HG03521 (cell line): ENCODE results near the gene CTNNA3.

ENCODE experiments used
- ATAC-seq: cut with Tn5 transposase; IDR thresholded peaks from one replicate; pipeline ENCODE4 v1.9.1; 2021; ENCODE audit warnings: mild to moderate bottlenecking, moderate library complexity; ENCODE audit not compliant: unreplicated experiment

Gene CTNNA3

DNA sequence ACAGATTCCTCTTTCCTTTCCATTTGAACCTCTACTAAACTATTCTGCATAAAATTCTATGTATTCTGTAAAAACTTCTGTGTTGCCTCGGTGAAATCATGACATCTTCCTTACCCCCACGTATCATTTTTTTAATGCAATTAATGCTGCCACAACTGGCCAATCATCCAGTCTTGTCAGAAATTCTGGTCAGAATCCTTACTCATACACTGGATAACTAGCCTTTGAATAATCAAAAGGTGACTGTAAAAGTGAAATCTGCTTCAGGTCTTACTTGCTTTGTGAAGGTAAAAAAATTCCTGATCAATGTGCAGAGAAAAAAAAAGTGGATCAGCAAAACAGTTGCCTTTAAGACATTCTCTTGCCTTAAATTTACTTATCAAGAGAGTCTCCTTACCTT lies 859.2 kb downstream of the CTNNA3 start:
- ATAC-seq = no peak

DNA sequence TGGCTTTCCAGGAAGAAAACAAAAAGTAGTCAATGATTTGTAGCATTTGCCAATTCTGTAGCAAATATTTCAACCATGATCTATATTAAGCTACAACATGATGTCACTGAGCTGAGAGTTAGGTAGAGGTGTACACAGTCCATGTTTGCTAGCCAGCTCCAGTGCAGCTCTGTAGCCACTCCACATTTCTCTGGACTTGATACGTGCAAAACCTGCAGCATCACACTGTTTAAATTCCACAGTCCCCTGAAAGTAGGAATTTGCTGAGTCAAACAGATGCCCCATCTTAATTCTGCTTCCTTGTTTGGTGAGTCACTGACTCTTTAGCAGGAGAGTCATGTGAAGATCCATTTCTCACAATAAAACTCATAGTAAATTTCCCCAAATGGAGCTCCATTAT lies 859.9 kb downstream of the CTNNA3 start:
- ATAC-seq = no peak

DNA sequence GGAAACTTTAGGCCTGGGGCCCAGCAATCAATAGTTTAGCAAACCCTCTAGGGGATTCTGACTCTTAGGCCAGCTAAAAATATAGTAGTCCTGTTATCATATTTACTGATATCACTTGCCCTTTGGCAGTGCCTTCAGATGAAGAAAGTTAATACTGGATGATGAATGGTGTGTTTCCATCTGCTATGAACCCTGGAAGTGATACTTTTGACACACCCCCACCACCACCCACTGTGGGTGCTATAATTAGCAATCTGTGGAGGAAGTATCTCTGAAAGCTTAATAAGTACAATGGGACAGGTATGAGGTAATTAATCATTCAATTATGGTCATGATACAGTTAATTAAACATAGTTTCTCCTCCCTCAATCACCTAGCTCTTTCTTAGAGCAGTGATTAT lies 860.6 kb downstream of the CTNNA3 start:
- no peak for ATAC-seq

DNA sequence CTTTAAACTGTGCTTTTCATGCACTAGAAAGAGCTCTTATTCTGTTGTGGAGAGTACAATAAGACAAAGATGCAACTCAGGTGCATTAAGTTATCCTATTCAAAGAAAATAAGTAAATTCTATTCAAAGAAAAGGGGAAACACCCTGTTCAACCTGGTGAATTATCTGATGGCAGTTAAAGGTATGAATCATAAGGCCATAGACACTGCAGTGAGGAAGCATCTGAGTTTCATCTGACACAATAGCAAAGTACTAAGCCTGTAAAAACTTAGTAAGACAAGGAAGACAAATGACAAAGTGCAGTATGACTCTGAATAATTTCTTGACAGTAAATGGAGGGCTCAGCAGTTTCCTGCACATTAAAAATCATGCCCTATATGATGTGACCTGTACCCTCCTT lies 861.2 kb downstream of the CTNNA3 start:
- no peak for ATAC-seq

DNA sequence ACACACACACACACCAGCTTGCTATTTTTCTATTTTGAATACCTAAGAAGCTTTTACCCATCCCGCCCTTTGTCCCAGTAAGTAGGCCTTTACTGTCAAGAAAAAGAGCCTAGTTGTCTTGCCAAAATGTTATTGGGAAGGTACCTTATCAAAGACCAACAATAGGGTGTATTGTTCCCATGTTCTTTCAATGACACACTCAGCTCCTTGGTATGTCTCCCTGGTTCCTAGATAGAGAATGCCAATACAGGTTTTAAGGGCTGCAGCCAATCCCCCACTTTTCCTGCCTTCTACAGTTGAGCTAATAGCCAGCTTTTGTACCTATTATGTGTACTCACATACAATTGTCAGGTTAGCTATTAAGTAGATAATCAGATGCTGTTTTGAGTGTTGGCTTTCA lies 862.1 kb downstream of the CTNNA3 start:
- ATAC-seq = no peak

DNA sequence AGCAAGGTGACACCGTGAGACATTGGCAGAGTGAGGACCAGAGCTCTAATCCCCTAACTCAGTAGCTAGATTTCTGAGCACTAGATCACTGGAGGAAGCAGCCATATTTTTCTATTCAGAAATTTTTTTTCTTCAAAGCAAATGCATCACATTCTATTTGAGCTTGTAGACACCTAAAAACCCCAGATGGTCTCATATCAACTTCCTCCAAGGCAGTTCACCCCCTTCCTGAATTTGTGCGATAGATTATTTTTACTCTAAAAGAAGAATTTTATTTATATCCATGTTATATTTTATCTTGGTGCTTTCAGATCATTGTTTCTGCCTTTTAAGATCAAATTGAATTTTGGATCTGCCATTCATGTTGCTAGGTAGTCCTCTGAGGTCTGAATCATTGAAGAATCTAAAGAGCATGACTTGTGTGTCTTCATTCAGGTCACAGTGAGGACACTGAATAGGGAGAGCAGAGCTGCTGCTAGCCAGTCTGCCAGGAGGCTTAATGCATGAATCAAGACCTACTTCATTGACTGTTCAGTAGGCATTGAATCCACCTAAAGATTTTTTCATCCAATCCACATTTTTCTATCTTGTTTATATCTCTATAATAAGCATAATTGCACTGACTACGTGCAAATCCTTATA lies 863.1 kb downstream of the CTNNA3 start:
- no peak for ATAC-seq

DNA sequence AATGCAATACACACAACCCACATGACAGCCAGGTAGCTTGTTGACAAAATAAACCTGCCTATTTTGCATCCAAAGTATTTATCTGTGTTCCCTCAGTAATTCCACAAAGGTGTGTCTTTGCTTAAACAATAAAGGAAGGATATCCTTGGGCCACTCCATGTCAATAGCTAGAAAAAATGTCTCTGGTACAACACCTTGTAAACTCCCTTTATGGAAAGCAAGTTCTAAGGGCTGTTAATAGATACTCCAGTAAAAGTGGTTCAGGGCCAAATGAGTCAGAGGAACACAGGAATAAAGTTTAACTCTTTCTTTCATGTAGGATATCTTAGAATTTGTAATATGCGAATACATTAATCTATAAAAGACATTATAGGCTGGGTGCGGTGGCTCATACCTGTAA lies 867.0 kb downstream of the CTNNA3 start:
- ATAC-seq = no peak

DNA sequence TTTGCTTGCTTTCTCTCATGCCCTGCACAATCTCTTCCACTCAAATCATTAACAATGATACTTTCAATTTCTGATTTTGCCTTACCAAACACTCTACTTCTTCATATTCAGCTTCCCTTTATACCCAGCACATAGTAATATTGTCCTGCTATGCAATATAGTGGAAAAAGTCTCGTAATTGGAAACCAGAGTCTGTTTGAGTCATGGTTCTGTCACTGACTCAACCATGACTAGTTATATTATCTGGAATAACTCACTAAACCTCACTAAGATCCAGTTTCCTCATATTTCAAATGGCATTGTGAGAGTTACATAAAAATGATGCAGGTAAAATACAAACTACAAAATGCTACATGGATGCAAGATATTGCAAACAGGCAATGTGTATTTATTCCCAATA lies 868.6 kb downstream of the CTNNA3 start:
- no peak for ATAC-seq

DNA sequence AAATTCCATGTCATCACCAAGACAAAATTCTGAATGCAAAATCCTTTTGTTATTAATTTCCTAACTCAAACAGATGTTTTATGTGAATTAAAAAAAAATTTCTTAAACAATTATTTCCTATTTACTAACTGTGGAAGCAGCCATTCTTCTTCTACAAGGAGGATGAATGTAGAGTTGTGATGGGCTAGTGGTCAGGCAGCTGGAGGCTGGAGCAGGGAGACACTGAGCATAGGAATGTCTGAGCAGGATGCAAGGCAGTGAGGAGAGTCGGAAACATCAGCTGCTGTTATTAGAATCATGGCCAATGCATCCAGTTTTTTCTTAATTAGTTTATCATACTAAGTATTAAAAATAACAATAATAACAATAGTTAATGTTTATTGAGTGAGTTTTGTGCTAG lies 872.7 kb downstream of the CTNNA3 start:
- ATAC-seq = no peak

DNA sequence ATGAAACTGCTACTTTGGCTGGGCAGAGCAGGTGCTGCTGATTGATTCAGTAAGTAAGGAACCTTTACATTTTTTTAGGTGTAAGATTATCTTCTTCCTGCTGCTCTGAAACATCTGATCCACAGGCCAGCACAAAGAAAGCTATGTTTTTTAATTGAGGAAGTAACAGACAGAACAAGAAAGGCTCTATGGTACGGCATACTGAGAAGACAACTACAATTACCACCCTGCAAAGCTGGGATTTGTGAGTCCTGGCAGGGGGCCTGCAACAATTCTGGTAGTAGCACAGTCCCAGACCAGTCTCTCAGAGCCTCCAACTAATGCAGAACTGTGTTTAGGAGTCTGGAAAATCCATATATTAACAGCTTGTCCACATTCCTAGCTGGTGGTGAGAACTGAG lies 873.2 kb downstream of the CTNNA3 start:
- no peak for ATAC-seq

DNA sequence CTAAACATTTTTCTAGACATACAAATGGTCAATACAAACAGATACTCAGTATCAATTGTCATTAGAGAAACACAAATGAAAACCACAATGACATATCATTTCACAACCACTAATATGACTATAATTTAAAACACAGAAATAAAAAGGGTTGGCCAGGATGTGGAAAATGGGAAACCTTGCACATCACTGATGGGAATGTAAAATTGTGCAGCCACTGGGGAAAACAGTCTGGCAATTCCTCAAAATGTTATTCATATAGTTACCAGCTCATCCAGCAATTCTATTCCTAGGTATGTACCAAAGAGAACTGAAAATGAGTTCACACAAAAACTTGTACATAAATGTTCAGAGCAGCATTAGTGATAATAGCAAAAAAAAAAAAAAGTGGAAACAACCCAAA lies 876.3 kb downstream of the CTNNA3 start:
- no peak for ATAC-seq

DNA sequence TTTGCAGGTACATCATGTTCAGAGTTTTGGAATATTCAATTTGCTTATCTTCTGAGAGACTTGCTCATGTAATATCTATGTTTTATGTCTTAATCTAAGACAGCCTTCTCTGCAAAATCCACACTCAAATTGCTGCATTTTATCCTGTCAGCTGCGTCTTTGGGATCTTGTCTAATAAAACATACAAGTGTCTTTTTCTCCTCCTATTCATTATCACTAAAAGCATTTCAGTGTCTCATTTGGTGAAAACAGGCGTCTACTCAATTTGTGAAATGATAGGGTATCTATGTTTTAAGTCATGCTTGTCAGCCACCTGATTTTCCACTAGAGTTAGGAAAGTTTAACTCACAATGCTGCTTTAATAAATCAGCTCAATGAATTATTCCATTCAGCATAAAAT lies 882.9 kb downstream of the CTNNA3 start:
- no peak for ATAC-seq

DNA sequence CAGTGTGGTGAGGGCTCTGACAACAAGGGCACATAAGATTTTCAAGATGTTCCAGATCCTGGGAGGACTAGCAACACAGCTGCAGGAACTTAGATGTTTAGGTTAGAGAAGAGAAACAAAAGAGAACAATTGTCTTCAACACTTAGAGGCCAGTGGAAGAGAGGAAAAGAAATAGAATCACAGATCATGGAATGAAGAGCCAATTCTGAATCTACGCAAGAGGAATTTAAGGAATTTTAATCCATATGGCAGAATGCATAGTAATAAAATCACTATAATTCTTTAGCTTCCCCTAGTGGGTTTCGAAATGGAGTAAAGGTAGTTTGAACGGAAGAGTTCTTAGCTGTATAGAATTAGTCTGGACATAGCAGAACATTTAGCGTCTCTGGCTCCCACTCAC lies 884.8 kb downstream of the CTNNA3 start:
- ATAC-seq = no peak

DNA sequence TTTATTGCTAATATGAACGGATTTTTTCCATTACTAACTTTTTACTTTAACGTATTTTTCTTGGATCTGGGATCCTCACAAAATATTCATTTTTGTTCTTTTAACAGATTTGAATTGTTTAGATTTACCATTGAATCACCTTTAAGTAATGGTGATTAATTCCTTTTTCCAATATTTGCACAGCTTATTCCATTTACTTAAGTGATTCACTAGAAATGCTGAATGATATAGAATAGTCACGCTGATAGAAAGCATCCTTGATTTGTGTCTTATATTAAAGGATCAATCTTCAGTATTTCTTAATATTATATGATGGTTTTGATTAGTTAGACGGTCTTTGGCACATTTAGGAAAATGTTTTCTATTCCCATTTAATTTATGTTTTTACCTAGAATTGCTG lies 886.6 kb downstream of the CTNNA3 start:
- ATAC-seq = no peak

DNA sequence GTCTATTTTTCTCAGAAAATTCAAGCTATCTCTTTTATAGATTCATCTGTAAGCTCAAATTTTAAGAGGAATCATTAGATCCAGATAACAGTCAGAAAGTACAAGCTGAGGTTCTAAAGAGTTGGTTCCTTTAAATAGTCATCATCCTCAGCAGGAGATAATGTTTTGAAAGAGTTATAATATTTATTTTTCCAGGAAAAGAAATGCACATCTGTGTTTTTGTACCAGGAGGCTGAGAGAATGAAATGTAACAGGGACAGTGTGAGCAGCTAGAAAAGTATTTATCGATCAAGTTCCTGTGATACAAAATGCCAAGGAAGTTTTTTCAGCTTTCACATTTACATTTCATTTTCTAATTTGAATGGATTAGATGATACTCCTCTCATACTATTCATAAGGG lies 890.4 kb downstream of the CTNNA3 start:
- ATAC-seq = no peak

DNA sequence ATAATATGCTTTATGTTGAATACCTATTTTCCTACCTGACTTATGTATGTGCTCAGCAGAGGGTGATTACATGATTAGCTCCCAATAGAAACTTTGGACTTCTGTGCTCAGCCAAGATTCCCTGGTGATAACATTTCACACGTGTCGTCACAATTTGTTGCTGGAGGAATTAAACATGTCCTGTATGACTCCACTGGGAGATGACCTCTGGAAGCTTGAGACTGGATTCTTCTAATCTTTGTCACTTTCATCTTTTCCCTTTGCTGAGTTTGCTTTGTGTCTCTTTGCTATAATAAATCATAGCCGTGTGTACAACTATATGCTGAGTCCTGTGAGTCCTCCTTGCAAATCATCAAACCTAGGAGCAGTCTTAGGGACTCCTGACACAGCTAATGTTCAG lies 891.0 kb downstream of the CTNNA3 start:
- no peak for ATAC-seq

DNA sequence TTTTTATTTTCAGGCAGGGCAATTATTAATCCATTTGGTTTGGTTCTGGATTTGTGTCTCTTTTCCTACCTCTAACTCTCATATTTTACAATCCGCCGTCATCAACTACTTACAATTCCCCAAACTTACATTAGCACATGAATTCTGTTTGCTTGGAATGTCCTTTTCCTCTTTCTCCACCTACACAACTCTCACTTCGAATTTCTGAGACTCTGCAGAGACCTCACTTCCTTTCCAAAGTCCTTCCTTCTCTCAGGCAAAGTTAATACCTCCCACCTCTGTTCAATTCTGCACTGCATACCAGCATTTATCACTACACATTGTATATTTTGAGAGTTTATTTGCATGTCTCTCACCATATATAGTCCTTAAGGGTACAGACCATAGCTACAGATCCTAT lies 892.8 kb downstream of the CTNNA3 start:
- ATAC-seq = no peak

DNA sequence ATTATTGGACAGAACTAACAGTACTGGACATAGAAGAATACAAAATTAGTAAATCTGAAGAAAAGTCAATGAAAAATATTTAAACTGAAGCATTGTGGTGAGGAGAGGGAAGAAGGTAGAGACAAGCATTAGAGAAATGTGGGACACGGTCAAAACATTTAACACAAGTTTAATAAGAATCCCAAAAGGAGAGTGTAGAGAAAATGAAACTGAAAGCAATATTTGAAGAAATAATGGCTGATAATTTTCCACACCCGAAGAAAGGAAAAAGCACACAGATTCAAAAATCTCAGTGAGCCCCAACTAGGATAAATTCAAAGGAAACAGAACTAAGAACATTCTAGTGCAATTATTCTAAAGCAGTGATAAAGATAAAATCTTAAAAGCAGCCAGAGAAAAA lies 896.5 kb downstream of the CTNNA3 start:
- no peak for ATAC-seq

DNA sequence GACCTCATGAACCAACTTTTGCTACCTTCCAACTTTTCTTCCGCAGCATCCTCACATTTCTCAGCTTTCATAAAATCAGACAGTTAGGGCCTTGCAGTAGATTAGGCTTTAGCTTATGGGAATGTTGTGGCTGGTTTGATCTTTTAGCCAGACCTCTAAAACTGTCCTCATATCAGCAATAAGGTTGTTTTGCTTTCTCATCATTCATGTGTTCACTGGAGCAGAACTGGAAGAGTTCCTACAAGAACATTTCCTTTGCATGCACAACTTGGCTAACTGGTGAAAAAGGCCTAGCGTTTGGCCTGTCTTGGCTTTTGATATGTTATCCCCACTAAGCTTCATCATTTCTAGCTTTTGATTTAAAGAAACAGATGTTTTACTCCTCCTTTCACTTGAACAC lies 900.1 kb downstream of the CTNNA3 start:
- ATAC-seq = no peak

DNA sequence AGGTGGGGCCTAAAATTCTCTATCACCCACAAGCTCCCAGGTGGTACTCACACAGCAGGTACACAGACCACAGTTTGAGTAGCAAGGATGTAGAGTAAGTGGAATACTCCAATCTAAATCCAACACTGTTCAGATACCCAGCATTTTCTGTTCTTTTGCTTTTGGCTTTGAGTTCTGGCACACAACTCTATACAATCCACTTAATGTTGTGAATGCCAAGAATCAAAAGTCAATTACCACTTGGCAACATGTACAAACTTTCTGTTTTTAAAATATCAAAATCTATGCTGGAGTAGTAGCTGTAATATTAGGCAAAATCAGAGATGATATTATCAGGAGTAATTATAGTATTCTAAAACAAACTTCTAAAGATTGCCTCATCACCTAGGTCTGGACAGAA lies 903.6 kb downstream of the CTNNA3 start:
- no peak for ATAC-seq

DNA sequence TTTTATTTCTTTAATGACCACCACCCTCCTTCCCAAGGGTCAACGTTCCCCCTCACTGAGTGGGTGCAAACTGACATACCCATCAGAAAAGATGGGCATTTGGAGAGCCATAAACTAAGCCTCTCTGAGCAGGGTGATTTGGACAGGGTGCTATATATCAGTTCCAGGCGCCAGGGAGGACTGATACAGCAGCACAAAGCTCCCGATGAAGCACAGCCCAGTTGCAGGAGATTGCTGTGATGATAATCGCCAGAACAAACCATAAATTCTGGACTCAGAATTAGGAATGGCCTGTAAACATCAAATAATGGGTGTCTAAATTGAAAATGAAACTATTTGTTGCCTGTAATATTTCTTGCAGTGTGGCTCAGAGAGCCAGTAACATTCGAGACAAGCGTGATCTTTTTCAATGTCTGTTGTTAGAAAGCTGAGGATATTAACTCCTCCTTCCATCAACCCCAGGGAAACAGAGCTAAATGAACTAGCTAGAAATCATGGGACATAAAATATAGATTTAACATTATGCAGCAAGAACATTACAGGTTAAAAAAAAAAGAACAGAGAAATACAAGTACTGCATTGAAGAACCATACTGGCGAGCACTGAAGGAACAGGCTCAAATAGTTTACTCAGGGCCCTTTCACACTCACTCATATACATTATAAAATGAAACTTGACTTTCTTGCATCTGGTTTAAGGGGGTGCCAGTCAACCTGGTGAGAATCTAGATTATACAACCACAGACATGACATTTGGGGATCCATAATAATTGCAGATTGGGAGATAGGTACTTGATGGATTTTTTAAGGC lies 907.6 kb downstream of the CTNNA3 start:
- ATAC-seq = no peak

DNA sequence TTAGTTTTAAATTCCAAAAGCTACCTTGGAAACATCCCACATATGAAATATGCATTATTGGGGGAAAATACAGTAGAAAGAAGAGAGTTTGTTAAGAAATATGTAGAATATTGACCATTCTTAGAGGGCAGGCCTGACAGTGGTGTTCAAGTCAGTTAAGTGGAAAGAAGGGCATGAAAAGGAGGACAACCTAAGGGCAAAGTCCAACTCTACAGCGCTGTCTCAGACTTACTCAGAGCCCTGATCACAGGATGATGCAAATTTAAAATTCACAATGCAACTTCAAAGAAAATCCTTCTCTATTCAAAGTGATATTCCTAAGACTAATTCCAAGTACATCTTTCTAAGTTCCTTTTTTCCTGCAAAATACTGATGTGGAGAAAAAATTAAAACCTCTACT lies 909.3 kb downstream of the CTNNA3 start:
- no peak for ATAC-seq

DNA sequence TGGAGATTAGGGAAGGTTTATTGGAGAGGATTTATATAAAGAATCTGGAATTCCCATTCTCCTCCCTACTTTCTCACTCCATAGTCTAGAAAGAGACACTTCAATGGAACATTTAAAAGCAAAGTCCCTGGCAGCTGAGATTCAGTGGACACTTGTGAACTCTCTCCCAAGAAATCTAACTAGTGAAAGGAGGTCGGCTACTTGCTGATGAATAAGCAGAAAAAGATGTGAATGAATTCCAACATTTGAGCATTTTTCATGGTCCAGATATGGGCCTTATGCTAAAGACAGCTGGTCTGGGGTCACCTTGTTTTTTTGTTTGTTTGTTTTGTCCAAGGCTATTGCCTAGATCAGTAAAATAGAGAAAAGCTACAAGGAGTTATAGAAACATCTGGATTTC lies 911.2 kb downstream of the CTNNA3 start:
- no peak for ATAC-seq
